HepG2 (cell line): ENCODE measurements around the gene OR8J1. TPM values are rescaled to one million over a fixed set of nuclear protein-coding genes. Genes with fewer than 3 reads are reported as not detected.

Source experiments
- ATAC-seq: fragments of 200-7000 bp; cut with Tn5 transposase; 3 replicates; pipeline ENCODE4 v1.9.1; 2020; ENCODE audit warnings: mild to moderate bottlenecking, moderate library complexity
- BruUV-seq: library from RNA; stranded (reverse); fragments of 400-500 nt; replicated peaks from 2 replicates; lab custom pipeline; 2021; lab: Mats Ljungman, UMichigan
- CTCF ChIA-PET: fragments of 300-600 bp; formaldehyde crosslinking; extraction: SDS; loops from one replicate; lab custom pipeline; 2021; ENCODE audit warnings: low total read pairs, inconsistent platforms, low intra/inter-chr PET ratio; lab: Yijun Ruan, JAX
- POLR2A ChIA-PET: fragments of 350-600 bp; sonication (Branson Sonifier 250); formaldehyde crosslinking; loops from one replicate; lab custom pipeline; 2020; ENCODE audit warnings: antibody characterized with exemption, inconsistent platforms; lab: Yijun Ruan, JAX
- DNase-seq: peaks from one replicate; pipeline ENCODE4 v3.0.0-alpha.2; 2015; ENCODE audit warnings: low spot score
- FAIRE-seq: peaks from 3 replicates; lab custom pipeline; 2011; peaks lifted over from hg19 to GRCh38; lab: Jason Lieb, UNC
- H2AFZ ChIP-seq: one replicate; pipeline ENCODE4 v1.6.1; 2011; ENCODE audit warnings: low read length, inconsistent platforms
- H3K27ac ChIP-seq: fragments of 300-600 bp; 3 replicates; pipeline ENCODE4 v1.8.0; 2011; ENCODE audit warnings: mixed run types, mild to moderate bottlenecking, mixed read lengths, low read length, inconsistent platforms; ENCODE audit not compliant: insufficient read depth; ENCODE audit errors: extremely low read length
- H3K27me3 ChIP-seq, 2 experiments: fragments of 200-600 bp in 1 of 2; 2 replicates in 1 of 2; 3 replicates in 1 of 2; pipeline versions ENCODE4 v1.6.0 to v1.8.0; 2011; ENCODE audit warnings: low read length in 2 of 2, mild to moderate bottlenecking in 2 of 2, moderate library complexity in 2 of 2, inconsistent platforms in 1 of 2; ENCODE audit not compliant: insufficient read depth in 2 of 2, control insufficient read depth in 1 of 2
- H3K36me3 ChIP-seq, 2 experiments: fragments of 200-600 bp in 1 of 2; replicated peaks in 1 of 2; 2 replicates in 1 of 2; 3 replicates in 1 of 2; pipeline versions ENCODE4 v1.5.1 to v1.8.0; 2011; ENCODE audit warnings: low read length in 2 of 2, inconsistent platforms in 1 of 2; ENCODE audit not compliant: insufficient read depth in 2 of 2, control insufficient read depth in 1 of 2
- H3K4me1 ChIP-seq: 2 replicates; pipeline ENCODE4 v1.5.1; 2012; ENCODE audit warnings: low read length, inconsistent platforms; ENCODE audit not compliant: insufficient read depth
- H3K4me2 ChIP-seq: 2 replicates; pipeline ENCODE4 v1.6.0; 2011; ENCODE audit warnings: low read depth, low read length, inconsistent platforms
- H3K4me3 ChIP-seq, 3 experiments: fragments of 200-600 bp in 1 of 3; sonication (generic), shearing (Covaris generic) in 1 of 3; replicated peaks in 1 of 3; 2 replicates each; pipeline ENCODE4 v1.5.1; 2011 to 2016; ENCODE audit warnings: low read length in 3 of 3, inconsistent platforms in 2 of 3, low read depth in 2 of 3, mild to moderate bottlenecking in 2 of 3, control low read depth in 1 of 3, mixed read lengths in 1 of 3; ENCODE audit not compliant: insufficient read depth in 1 of 3
- H3K79me2 ChIP-seq: one replicate; pipeline ENCODE4 v1.6.1; 2011; ENCODE audit warnings: low read length, inconsistent platforms; ENCODE audit not compliant: insufficient read depth
- H3K9ac ChIP-seq: 2 replicates; pipeline ENCODE4 v1.6.0; 2011; ENCODE audit warnings: mild to moderate bottlenecking, low read depth, low read length, inconsistent platforms; ENCODE audit not compliant: insufficient read depth
- H3K9me3 ChIP-seq: 2 replicates; pipeline ENCODE4 v1.5.1; 2012; ENCODE audit warnings: mild to moderate bottlenecking, low read length
- H4K20me1 ChIP-seq: 2 replicates; pipeline ENCODE4 v1.6.0; 2011; ENCODE audit warnings: inconsistent platforms, mild to moderate bottlenecking, low read length, moderate library complexity; ENCODE audit not compliant: insufficient read depth
- ARHGAP35 ChIP-seq: sonication (generic); formaldehyde crosslinking; IDR thresholded peaks from 2 replicates; pipeline ENCODE4 v1.9.0; 2022; ENCODE audit warnings: mild to moderate bottlenecking, inconsistent platforms, moderate library complexity, missing genetic modification reagents, borderline replicate concordance
- CREB1 ChIP-seq, 2 experiments: fragments of 450-650 bp in 1 of 2; IDR thresholded peaks; 2 replicates each; pipeline ENCODE4 v1.6.1; 2016 to 2017; ENCODE audit warnings: control low read depth in 1 of 2, mild to moderate bottlenecking in 1 of 2, missing compliant biosample characterization in 1 of 2, missing genetic modification characterization in 1 of 2
- ERF ChIP-seq: IDR thresholded peaks from 2 replicates; pipeline ENCODE4 v1.6.1; 2018; ENCODE audit warnings: missing biosample characterization, missing genetic modification reagents
- HDAC6 ChIP-seq: fragments of 200-600 bp; sonication (generic); IDR thresholded peaks from 2 replicates; pipeline ENCODE4 v1.7.0; 2017; ENCODE audit warnings: mild to moderate bottlenecking, antibody characterized with exemption, low read length, low read depth
- KDM2A ChIP-seq: sonication (generic); formaldehyde crosslinking; IDR thresholded peaks from 2 replicates; pipeline ENCODE4 v1.4.0; 2020; ENCODE audit warnings: low read depth, missing genetic modification reagents, borderline replicate concordance
- MAFG ChIP-seq: sonication (generic); formaldehyde crosslinking; IDR thresholded peaks from 2 replicates; pipeline ENCODE4 v1.5.1; 2020; ENCODE audit warnings: mild to moderate bottlenecking, missing genetic modification reagents
- MYNN ChIP-seq: sonication (generic); formaldehyde crosslinking; IDR thresholded peaks from 2 replicates; pipeline ENCODE4 v1.4.0; 2020; ENCODE audit warnings: mild to moderate bottlenecking, low read depth, missing genetic modification reagents
- MZF1 ChIP-seq: sonication (generic); formaldehyde crosslinking; IDR thresholded peaks from 2 replicates; pipeline ENCODE4 v1.8.1; 2023; ENCODE audit warnings: mild to moderate bottlenecking, missing genetic modification reagents, borderline replicate concordance
- NFRKB ChIP-seq: fragments of 450-650 bp; IDR thresholded peaks from 2 replicates; pipeline ENCODE4 v1.6.1; 2017
- PHF21A ChIP-seq: sonication (generic); formaldehyde crosslinking; IDR thresholded peaks from 2 replicates; pipeline ENCODE4 v1.5.0; 2020; ENCODE audit warnings: mild to moderate bottlenecking, missing genetic modification reagents
- SRF ChIP-seq: IDR thresholded peaks from 2 replicates; pipeline ENCODE4 v1.6.1; 2011; ENCODE audit warnings: mild to moderate bottlenecking, low read depth, low read length, moderate library complexity
- TBP ChIP-seq: sonication (generic); formaldehyde crosslinking; IDR thresholded peaks from 2 replicates; pipeline ENCODE4 v1.5.0; 2020; ENCODE audit warnings: missing genetic modification reagents
- THAP11 ChIP-seq: IDR thresholded peaks from 2 replicates; pipeline ENCODE4 v1.6.1; 2016; ENCODE audit warnings: missing biosample characterization, missing genetic modification reagents
- ZNF225 ChIP-seq: sonication (generic); formaldehyde crosslinking; IDR thresholded peaks from 2 replicates; pipeline ENCODE4 v1.4.0; 2020; ENCODE audit warnings: mild to moderate bottlenecking, missing genetic modification reagents
- ZNF414 ChIP-seq: sonication (generic); formaldehyde crosslinking; IDR thresholded peaks from 2 replicates; pipeline ENCODE4 v1.5.0; 2020; ENCODE audit warnings: missing genetic modification reagents
- ZNF660 ChIP-seq: sonication (generic); formaldehyde crosslinking; IDR thresholded peaks from 2 replicates; pipeline ENCODE4 v1.5.1; 2020; ENCODE audit warnings: mild to moderate bottlenecking, low read depth, missing genetic modification reagents, borderline replicate concordance
- ZNF775 ChIP-seq: sonication (generic); formaldehyde crosslinking; IDR thresholded peaks from 2 replicates; pipeline ENCODE4 v1.4.0; 2020; ENCODE audit warnings: missing genetic modification reagents, mild to moderate bottlenecking, moderate library complexity, borderline replicate concordance
- ZSCAN9 ChIP-seq: IDR thresholded peaks from 2 replicates; pipeline ENCODE4 v1.6.1; 2016; ENCODE audit warnings: borderline replicate concordance
- WGBS: methylation state at CpG from one replicate; pipeline ENCODE4 v1.1.6; 2017; ENCODE audit warnings: low lambda C conversion rate; 5-methylcytosine and 5-hydroxymethylcytosine counted together
- in situ Hi-C: cut with HindIII; loops from 2 replicates; pipeline ENCODE4 v1.10.0; 2017; ENCODE audit warnings: low pct_unique_long_range_greater_than_20kb; ENCODE audit not compliant: extremely low pct_ligation_motif_present
- intact Hi-C: fragments of 100-400 bp; cut with micrococcal nuclease; formaldehyde crosslinking; loops from one replicate; pipeline ENCODE4 v1.10.0; 2022; ENCODE audit not compliant: unreplicated experiment
- polyA plus RNA-seq, 8 experiments: library from polyadenylated mRNA; depleted of rRNA in 3 of 8; stranded (reverse) in 7 of 8; unstranded in 1 of 8; fragments of >200 nt; fragmentation: Illumina TruSeq in 4 of 8; extraction: Trizol in 4 of 8; gene quantifications; 2 replicates each; pipeline versions ENCODE4 v1.2.1 to v1.2.3, GENCODE V29; 2011 to 2016; ENCODE audit warnings: low read depth in 4 of 8, missing spikeins in 1 of 8, mixed read lengths in 1 of 8; ENCODE audit not compliant: insufficient read depth in 1 of 8
- total RNA-seq, 5 experiments: library from RNA; depleted of rRNA; stranded (reverse); fragments of >200 nt; fragmentation: Illumina TruSeq; extraction: Trizol; gene quantifications; 2 replicates each; pipeline ENCODE4 v1.2.3, GENCODE V29; 2016; ENCODE audit warnings: low read depth in 1 of 5

The OR8J1 gene
- total and polyA plus RNA-seq, 2 of the 13 experiments (the other 11 are each of a cell fraction or from before 2014, with no cell fraction given) = not detected

GRCh38 chr11:56353991-56354390 is at the start of gene OR8J1 (continued):
- TF ChIP-seq ZNF414 (no peak), SRF (no peak), ZNF225 (no peak), MAFG (CRISPR knock-in tag) (no peak), MZF1 (CRISPR knock-in tag) (no peak), PHF21A (CRISPR knock-in tag) (no peak), HDAC6 (no peak), THAP11 (no peak), CREB1 (IDR thresholded peaks at IDR 0.05) (no peak), CREB1 (CRISPR knock-in tag; IDR thresholded peaks at IDR 0.05) (no peak)

- POLR2A ChIA-PET = no interaction called here
- TF ChIP-seq ZNF775 (CRISPR knock-in tag) (no peak), TBP (CRISPR knock-in tag) (no peak), ZSCAN9 (CRISPR knock-in tag) (no peak), ZNF660 (no peak), ERF (no peak), ARHGAP35 (CRISPR knock-in tag) (no peak), MYNN (CRISPR knock-in tag) (no peak), KDM2A (CRISPR knock-in tag) (no peak), NFRKB (no peak)
Measured at GRCh38 chr11:56307836-56308235, 46.3 kb upstream of the OR8J1 start.

More at GRCh38 chr11:56307836-56308235, 46.3 kb upstream of the OR8J1 start:
- no peak for FAIRE-seq
- 5% methylated on average over 2 of the region's 3 CpGs for WGBS
- no peaks in the 10 kb centered on the region for H4K20me1 ChIP-seq
- CTCF ChIA-PET = no interaction called here
- H3K4me3 ChIP-seq = no peak overlapping the region
- H3K4me2 ChIP-seq = no peak overlapping the region
- intact Hi-C loops = no loop called here
- H3K27me3 ChIP-seq = no peaks in the 10 kb centered on the region; a peak in 1 of 5 replicates
- no peaks in the 10 kb centered on the region for H3K79me2 ChIP-seq
- H3K9me3 ChIP-seq = peaks cover 82% of the 10 kb centered on the region
- DNase-seq = no peak
- ATAC-seq = no peak
- in situ Hi-C loops = no loop called here
- no peak overlapping the region for H3K27ac ChIP-seq
- H3K4me1 ChIP-seq = no peaks in the 10 kb centered on the region
- H2AFZ ChIP-seq = no peak overlapping the region
- no peak overlapping the region for H3K9ac ChIP-seq
- no TSS peak for BruUV-seq
- H3K36me3 ChIP-seq = no peaks in the 10 kb centered on the region
